ENCODE measurements around the gene CNTRL. TPM values are rescaled to one million over a fixed set of nuclear protein-coding genes. Genes with fewer than 3 reads are reported as not detected.

The CNTRL gene
- total and polyA plus RNA-seq, 2 of the 8 experiments (the other 6 are each of a cell fraction or from before 2014, with no cell fraction given) = 5.1 to 13.9 TPM

DNA sequence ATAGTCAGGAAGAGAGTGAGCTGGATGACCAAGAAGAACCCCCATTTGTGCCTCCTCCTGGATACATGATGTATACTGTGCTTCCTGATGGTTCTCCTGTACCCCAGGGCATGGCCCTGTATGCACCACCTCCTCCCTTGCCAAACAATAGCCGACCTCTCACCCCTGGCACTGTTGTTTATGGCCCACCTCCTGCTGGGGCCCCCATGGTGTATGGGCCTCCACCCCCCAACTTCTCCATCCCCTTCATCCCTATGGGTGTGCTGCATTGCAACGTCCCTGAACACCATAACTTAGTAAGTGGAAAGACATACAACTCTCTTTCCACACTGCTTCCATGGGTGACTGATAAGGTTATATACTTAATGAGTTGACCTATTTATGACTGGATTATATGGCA is 75.4 kb downstream of the CNTRL start (continued):
- TF ChIP-seq CHD2 (IDR thresholded peaks at IDR 0.05; ENCODE audit: low read length) (no peak), HDAC6 (IDR thresholded peaks at IDR 0.05; ENCODE audit: low read depth, low read length) (no peak), GABPA (IDR thresholded peaks at IDR 0.05; ENCODE audit: borderline replicate concordance, insufficient read depth, low read length) (no peak), EGR1 (IDR thresholded peaks at IDR 0.05; ENCODE audit: borderline replicate concordance, low read depth, low read length) (no peak), POLR2AphosphoS5 (IDR thresholded peaks at IDR 0.05; ENCODE audit: low read depth, low read length) (no peak)
- TF ChIP-seq, protein P1, sequence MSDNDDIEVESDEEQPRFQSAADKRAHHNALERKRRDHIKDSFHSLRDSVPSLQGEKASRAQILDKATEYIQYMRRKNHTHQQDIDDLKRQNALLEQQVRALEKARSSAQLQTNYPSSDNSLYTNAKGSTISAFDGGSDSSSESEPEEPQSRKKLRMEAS (IDR thresholded peaks at IDR 0.05) = no peak
